Measurements from ENCODE around the gene DHX38.
A peak's percentile ranks its signal among the peaks of the same experiment; 100 is the strongest.
"Not testable (repeated sequence)": the region's sequence is repeated elsewhere in the genome, so short reads cannot be mapped to it uniquely, and the experiment has no call there.

The DHX38 gene

DNA sequence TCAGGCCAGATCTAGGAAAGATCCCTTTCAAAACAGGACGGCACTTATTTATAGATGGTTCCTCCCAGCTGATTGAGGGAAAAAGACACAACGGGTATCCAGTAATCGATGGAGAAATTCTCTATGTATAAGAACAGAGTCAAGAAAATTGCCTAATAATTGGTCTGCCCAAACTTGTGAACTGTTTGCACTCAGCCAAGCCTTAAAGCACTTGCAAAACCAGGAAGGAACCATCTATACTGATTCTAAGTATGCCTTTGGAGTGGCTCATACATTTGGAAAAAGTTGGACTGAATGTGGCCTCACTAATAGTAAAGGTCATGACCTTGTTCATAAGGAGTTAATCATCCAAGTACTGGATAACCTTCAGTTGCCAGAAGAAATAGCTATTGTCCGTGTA, 24.7 kb upstream of the DHX38 start:
- no peak for DNase-seq
- Mint-ChIP-seq H3K4me3 (no peak overlapping the region), H3K4me1 (no peaks in the 10 kb centered on the region), H3K27ac (no peak overlapping the region), H3K27me3 (no peaks in the 10 kb centered on the region), H3K36me3 (ENCODE audit: low read depth) (peaks cover 3% of the 10 kb centered on the region), H3K9me3 (no peaks in the 10 kb centered on the region)
- ATAC-seq, result no peak

DNA sequence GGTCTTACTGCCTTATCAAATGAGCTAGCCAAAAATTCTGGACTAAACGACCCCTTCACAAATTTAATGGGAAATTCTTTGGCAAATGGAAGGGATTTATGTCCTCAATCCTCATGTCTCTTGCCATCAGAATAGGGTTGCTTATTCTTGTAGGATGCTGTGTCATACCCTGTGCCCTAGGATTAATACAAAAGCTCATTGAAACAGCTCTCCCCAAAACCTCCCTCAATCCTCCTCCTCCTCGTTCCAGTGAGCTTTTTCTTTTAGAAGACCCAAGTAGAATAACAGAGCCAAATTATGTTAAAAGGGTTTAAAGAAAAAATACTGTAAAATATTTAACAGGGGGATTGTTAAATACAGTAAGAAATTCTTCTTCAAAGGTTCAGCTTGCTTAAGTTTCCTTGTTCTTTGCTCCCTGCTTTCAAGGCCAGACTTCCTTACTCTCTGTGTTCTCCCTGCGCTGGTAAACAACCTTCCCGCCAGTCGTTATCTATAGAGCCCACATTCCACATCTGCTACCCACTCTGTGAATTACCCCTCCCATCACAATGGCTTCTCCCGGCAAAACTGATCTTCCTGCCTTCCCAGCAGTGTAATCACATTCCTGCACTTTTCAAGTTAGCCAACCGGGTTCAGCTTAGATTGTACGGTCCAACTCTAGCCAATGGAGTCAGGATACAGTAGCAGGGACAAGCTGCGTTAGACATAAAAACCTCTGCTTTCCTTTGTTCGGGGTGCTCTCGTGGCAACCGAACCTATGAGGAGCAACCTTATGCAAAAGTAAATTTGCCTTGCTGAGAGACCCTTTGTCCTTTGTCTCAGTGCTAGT, 20.9 kb upstream of the DHX38 start:
- H3K27ac Mint-ChIP-seq, result no peak overlapping the region

DNA sequence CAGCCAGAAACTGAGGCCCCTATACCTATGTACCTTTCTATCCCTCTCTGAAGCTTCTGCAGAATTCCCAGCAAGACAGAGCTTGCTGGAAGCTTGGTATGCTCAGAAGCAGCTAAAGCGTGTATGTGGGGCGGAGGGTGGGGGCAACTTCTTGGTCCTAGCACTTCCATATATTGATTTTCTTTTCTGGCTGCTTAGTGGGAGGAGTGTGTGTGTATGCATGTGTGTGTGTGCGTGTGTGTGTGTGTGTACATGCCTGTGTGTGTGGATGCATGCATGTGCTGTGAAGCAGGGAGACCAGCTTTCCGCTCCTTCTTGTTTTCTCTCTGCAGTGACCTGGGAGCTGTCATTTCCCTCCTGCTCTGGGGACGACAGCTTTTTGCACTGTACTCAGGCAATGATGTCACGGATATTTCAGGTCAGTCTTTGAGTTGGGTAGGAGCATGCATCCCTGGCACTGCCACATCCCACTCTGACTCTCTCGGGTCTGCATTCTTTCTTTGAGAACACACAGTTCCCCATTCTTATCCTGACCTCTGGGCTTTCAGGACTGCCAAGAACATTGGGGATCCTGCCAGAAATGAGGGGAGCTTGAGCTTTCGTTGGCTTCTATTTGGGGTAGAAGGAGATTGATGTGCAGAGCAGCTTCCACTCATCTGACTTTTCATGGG, 20.0 kb upstream of the DHX38 start:
- H3K4me3 Mint-ChIP-seq, result no peak overlapping the region
- DNase-seq (no peak), ATAC-seq (no peak)
- H3K4me1 Mint-ChIP-seq, result no peaks in the 10 kb centered on the region
- H3K36me3 Mint-ChIP-seq (ENCODE audit: low read depth), result peaks cover 2% of the 10 kb centered on the region
- no peaks in the 10 kb centered on the region for H3K9me3 Mint-ChIP-seq
- no peak overlapping the region for H3K27ac Mint-ChIP-seq
- H3K27me3 Mint-ChIP-seq, result no peaks in the 10 kb centered on the region

More for the DNA sequence above, 20.9 kb upstream of the DHX38 start:
- no peak for DNase-seq
- no peaks in the 10 kb centered on the region for H3K27me3 Mint-ChIP-seq
- H3K36me3 Mint-ChIP-seq (ENCODE audit: low read depth), result no peaks in the 10 kb centered on the region
- ATAC-seq, result no peak
- no peaks in the 10 kb centered on the region for H3K9me3 Mint-ChIP-seq
- no peak overlapping the region for H3K4me3 Mint-ChIP-seq
- H3K4me1 Mint-ChIP-seq, result no peaks in the 10 kb centered on the region

DNA sequence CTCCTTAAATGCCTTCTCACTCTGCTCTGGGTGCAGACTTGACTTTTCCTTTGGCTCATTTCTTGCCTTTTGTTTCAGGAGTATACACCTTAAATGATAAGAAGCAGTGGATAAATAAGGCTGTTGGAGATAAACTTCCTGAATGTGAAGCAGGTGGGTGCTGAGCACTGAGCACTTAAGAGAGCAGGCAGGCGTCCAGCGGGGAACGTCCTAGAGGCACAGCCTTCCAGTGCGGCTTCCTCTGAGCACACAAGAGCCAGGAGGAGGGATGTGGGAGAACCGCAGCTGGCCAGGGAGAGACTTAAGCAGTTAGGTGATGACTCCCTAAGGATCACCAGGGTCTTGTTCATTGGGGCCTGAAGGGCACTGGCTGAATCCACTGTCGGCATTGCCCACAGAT, 18.6 kb upstream of the DHX38 start:
- not testable (repeated sequence) for H3K9me3 Mint-ChIP-seq; DNase-seq; H3K27me3 Mint-ChIP-seq; H3K36me3 Mint-ChIP-seq (ENCODE audit: low read depth); H3K4me3 Mint-ChIP-seq; ATAC-seq; H3K27ac Mint-ChIP-seq; H3K4me1 Mint-ChIP-seq

DNA sequence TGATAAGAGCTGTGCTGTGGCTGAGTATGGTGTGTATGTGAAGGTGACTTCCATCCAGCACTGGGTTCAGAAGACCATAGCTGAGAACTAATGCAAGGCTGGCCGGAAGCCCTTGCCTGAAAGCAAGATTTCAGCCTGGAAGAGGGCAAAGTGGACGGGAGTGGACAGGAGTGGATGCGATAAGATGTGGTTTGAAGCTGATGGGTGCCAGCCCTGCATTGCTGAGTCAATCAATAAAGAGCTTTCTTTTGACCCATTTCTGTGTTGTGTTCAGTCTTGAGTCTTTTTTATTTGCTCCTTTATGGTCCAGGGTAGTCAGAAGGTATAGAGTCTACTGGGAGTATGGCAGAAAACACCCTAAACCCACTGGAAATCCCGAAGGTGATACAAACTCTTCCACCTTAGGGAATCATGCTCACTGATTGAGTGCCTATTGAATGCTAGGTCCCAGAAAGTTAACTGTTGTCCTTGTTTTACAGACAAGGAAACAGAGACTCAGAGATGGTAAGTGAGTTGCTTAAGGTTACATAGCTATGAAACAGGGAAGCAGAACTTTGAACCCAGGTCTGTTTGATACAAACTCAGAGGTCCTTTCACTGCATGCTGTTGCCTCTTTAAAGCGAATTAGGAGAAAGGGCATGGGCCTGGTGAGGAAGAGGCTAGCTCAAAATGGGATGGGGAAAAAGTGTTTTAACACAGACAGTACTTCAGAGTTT, 16.5 kb upstream of the DHX38 start:
- not testable (repeated sequence) for H3K27ac Mint-ChIP-seq, H3K4me3 Mint-ChIP-seq

DNA sequence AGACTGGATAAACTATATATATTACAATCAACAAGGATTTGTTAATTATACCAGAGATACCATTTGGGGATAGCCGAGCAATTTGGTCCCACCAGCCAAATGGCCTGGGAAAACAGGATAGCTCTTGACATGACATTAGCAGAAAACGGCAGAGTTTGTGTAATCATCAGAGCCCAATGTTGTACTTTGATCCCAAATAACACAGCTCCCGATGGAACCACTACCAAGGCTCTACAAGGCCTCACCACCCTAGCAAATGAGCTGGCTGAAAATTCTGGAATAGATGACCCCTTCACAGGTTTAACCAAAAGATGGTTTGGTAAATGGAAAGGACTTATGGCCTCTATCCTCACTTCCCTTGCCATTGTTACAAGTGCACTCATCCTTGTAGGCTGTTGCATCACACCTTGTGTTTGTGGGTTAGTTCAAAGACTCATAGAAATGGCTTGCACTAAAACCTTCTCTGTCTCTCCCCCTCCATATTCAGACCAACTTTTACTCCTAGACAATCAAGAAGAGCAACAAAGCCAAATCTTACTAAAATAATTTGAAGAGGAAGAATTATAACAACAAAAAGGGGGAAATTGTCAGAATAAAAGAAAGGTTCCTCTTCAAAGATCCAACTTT, 9.8 kb upstream of the DHX38 start:
- DNase-seq, result no peak
- Mint-ChIP-seq H3K4me3 (no peak overlapping the region), H3K27me3 (no peaks in the 10 kb centered on the region), H3K4me1 (no peaks in the 10 kb centered on the region), H3K27ac (no peak overlapping the region), H3K9me3 (peaks cover 13% of the 10 kb centered on the region), H3K36me3 (ENCODE audit: low read depth) (peaks cover 35% of the 10 kb centered on the region)
- no peak for ATAC-seq

More for the DNA sequence above, 16.5 kb upstream of the DHX38 start:
- DNase-seq; H3K36me3 Mint-ChIP-seq (ENCODE audit: low read depth); H3K9me3 Mint-ChIP-seq; H3K27me3 Mint-ChIP-seq; H3K4me1 Mint-ChIP-seq; ATAC-seq: not testable (repeated sequence)

DNA sequence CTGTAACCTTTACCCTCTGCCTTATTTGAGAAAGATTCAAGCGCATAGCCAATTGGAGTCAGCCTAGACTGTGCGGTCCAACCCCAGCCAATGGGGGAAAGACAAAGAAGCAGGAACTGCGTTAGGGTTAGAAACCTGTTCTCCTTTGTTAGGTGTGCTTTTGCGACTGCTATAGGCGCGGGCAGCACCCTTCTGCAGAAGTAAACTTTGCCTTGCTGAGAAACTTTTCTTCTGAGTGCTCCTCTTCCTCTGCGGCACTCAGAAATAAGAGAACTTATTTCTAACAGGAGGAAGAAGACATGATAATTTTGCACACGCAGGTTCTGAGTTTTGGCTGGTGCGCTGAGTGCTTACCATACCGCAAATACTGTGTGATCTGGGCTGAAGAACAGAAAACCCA, 9.2 kb upstream of the DHX38 start:
- DNase-seq (no peak), ATAC-seq (no peak)
- Mint-ChIP-seq H3K27me3 (no peaks in the 10 kb centered on the region), H3K27ac (no peak overlapping the region), H3K4me3 (no peak overlapping the region), H3K9me3 (peaks cover 13% of the 10 kb centered on the region), H3K4me1 (no peaks in the 10 kb centered on the region), H3K36me3 (ENCODE audit: low read depth) (peaks cover 39% of the 10 kb centered on the region)

DNA sequence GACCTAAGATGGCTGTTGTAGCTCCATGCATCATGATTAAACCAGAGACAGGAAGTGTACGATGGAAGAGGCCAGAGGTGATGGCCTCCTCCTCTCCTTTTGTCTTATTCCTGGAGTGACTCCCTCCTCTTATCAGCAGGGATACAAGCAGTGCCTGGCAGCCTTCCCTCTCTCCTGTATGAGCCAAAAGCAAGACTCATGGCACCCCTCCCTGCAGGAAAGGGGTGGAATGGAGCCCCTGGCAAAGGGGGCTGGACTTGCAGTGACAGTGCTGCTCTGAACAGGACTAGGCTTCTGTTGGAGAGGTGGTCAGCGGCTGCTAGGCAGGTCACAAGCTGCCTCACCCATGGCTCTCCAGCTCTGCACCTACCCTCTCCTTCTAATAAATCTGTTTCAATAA, 8.6 kb upstream of the DHX38 start:
- Mint-ChIP-seq H3K9me3 (peaks cover 13% of the 10 kb centered on the region), H3K36me3 (ENCODE audit: low read depth) (peaks cover 44% of the 10 kb centered on the region), H3K4me3 (no peak overlapping the region), H3K4me1 (peaks cover 2% of the 10 kb centered on the region), H3K27ac (no peak overlapping the region), H3K27me3 (no peaks in the 10 kb centered on the region)
- no peak for ATAC-seq
- DNase-seq, result no peak

DNA sequence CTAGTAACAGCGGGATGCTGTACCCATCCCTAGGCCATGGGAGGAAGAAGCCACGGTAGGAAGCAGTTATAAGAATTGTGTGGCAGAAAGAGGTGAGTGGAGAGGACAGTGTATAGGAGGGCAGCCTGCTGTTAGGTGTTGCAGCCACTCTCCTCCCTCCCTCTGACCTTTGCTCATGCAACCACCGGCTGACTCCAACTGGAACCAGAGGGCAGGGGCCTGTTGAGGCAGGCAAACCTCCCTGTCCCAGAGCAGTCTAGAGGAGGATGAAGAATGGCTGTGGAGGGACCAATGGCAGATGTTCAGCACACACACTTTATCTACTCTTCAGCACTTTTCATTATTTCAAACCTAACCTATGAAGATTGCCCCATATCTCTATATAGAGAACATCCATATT, 2.4 kb upstream of the DHX38 start:
- H3K27ac Mint-ChIP-seq, result no peak overlapping the region
- H3K36me3 Mint-ChIP-seq (ENCODE audit: low read depth), result peaks cover 30% of the 10 kb centered on the region
- no peak for ATAC-seq
- H3K9me3 Mint-ChIP-seq, result no peaks in the 10 kb centered on the region
- peak overlapping the region; percentile 99 for H3K4me3 Mint-ChIP-seq
- H3K4me1 Mint-ChIP-seq, result peaks cover 45% of the 10 kb centered on the region
- no peaks in the 10 kb centered on the region for H3K27me3 Mint-ChIP-seq
- no peak for DNase-seq

DNA sequence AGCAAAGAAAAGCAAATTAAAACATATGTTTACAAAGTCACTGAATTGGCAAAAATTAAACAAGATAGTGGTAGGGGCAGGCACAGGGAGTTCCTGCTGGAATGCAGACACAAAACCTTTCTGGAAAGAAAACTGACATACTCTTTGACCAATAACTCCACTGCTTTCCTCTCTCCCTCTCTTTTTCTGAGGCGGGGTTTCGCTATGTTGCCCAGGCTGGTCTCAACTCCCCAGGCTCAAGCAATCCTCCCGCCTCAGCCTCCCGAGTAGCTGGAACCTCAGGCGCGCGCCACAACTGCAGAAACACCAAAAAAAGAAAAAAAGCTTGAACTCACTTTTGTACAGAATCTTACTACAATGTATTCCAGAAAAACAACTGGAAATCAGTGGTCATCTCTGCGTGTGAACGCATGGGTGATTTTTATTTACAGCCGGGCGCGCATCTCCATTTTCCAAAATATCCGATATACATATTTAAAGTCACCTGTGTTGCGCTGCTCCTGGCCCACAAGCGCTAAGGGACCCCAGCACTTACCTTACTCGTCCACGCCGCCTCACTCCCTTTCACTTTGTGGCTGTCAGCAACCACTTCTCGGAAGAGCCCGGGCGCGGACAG, 707 bp upstream of the DHX38 start:
- Mint-ChIP-seq H3K36me3 (ENCODE audit: low read depth) (peaks cover 37% of the 10 kb centered on the region), H3K4me1 (peaks cover 47% of the 10 kb centered on the region), H3K27me3 (no peaks in the 10 kb centered on the region), H3K4me3 (peak overlapping the region; percentile 99), H3K9me3 (no peaks in the 10 kb centered on the region), H3K27ac (peak overlapping the region; percentile 96)
- DNase-seq, result peak; percentile 14
- no peak for ATAC-seq

DNA sequence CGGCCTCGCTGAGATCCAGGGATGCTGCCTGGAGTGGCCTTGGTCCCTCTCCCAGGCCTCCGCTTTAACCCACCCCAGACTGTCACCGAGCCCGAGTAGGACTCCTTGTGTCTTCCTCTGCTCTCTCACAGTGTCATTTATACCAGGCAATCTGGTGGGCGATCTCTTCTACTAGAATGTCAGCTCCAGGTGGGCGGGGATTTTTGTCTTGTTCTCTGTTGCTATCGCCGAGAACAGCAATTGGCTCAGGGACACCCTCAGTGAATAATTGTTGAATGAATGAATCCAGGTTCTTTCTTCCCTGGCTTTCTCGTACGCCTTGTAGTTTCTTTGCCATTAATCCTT, 591 bp downstream of the DHX38 start:
- Mint-ChIP-seq H3K4me3 (peak overlapping the region; percentile 99), H3K9me3 (no peaks in the 10 kb centered on the region), H3K27me3 (no peaks in the 10 kb centered on the region), H3K36me3 (ENCODE audit: low read depth) (peaks cover 28% of the 10 kb centered on the region), H3K4me1 (peaks cover 47% of the 10 kb centered on the region), H3K27ac (peak overlapping the region; percentile 96)
- peak; percentile 45 for DNase-seq
- no peak for ATAC-seq

DNA sequence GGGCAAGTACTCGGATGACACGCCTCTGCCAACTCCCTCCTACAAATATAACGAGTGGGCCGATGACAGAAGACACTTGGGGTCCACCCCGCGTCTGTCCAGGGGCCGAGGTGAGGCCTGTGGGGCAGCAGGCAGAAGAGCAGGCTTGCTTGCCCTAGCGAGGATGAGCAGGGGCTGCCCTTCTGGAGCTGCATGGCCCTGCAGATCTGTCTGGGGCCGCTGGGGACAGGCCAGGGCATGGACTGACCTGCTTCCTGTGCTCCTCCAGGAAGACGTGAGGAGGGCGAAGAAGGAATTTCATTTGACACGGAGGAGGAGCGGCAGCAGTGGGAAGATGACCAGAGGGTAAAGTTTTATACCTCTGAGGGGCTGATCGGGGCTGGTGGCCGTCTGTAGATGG, 5.3 kb downstream of the DHX38 start:
- H3K4me1 Mint-ChIP-seq, result peaks cover 20% of the 10 kb centered on the region
- peaks cover 43% of the 10 kb centered on the region for H3K36me3 Mint-ChIP-seq (ENCODE audit: low read depth)
- no peak for DNase-seq
- ATAC-seq, result no peak
- no peak overlapping the region for H3K27ac Mint-ChIP-seq
- no peaks in the 10 kb centered on the region for H3K27me3 Mint-ChIP-seq
- H3K4me3 Mint-ChIP-seq, result no peak overlapping the region
- no peaks in the 10 kb centered on the region for H3K9me3 Mint-ChIP-seq

DNA sequence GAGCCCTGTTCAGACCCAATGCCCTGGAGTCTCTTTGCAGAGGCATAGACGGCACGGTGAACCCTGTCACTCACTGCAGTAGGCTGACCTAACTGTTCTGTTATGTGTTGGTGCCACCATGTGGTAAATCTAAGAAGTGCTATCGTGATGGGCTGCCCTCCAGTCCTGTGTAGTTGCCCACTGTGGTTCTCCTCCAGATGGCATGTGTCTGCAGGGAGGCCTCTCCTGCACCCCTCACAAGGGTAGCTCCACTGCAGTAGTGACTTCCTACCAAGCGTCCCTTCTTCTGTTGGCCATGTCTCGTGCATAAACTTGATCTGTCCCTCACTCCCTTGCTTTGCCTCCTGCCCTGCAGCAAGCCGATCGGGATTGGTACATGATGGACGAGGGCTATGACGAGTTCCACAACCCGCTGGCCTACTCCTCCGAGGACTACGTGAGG, 5.8 kb downstream of the DHX38 start:
- Mint-ChIP-seq H3K4me1 (peaks cover 18% of the 10 kb centered on the region), H3K27me3 (no peaks in the 10 kb centered on the region), H3K27ac (no peak overlapping the region), H3K36me3 (ENCODE audit: low read depth) (peaks cover 46% of the 10 kb centered on the region), H3K9me3 (no peaks in the 10 kb centered on the region), H3K4me3 (no peak overlapping the region)
- ATAC-seq, result peak; percentile 87
- DNase-seq, result peak; percentile 48

DNA sequence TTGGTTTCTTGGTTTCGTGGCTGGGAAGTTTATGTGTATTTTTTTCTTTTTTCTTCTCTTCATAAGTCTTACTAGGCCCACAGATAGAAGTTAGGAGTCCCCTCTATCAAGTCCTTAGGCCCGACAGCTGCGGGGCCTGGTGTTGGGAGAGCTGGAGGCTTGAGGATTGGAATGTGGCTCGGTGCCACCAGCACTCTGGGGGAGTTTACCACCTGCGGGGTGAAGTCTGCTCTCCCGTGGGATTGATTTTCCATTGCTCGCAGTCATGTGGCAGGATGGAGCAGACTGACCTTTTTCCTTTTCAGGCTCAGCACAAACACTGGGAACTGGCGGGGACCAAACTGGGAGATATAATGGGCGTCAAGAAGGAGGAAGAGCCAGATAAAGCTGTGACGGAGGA, 7.5 kb downstream of the DHX38 start:
- peaks cover 50% of the 10 kb centered on the region for H3K36me3 Mint-ChIP-seq (ENCODE audit: low read depth)

More for the DNA sequence above, 7.5 kb downstream of the DHX38 start:
- Mint-ChIP-seq H3K4me3 (no peak overlapping the region), H3K27me3 (no peaks in the 10 kb centered on the region), H3K9me3 (no peaks in the 10 kb centered on the region), H3K4me1 (peaks cover 2% of the 10 kb centered on the region), H3K27ac (no peak overlapping the region)
- no peak for DNase-seq
- no peak for ATAC-seq
